Right kidney (tissue), 1 donor: ENCODE results near the gene SOD1.

ENCODE experiments used
- DNase-seq: peaks from one replicate; pipeline ENCODE4 v3.0.0-alpha.2; 2016

The SOD1 gene

GRCh38 chr21:31682620-31683019 is 23.1 kb downstream of the SOD1 start:
- no peak for DNase-seq

GRCh38 chr21:31683029-31683428 is 23.5 kb downstream of the SOD1 start:
- DNase-seq: no peak

- DNase-seq: no peak
Measured at GRCh38 chr21:31684918-31685317, 25.4 kb downstream of the SOD1 start.

GRCh38 chr21:31686272-31686915 is 26.9 kb downstream of the SOD1 start:
- DNase-seq: no peak

GRCh38 chr21:31687108-31687507 is 27.6 kb downstream of the SOD1 start:
- no peak for DNase-seq

- no peak for DNase-seq
Measured at GRCh38 chr21:31688603-31689368, 29.3 kb downstream of the SOD1 start.

GRCh38 chr21:31693222-31693621 is 33.7 kb downstream of the SOD1 start:
- no peak for DNase-seq

- DNase-seq: no peak
Measured at GRCh38 chr21:31696424-31696823, 36.9 kb downstream of the SOD1 start.

GRCh38 chr21:31698461-31698860 is 39.0 kb downstream of the SOD1 start:
- no peak for DNase-seq

GRCh38 chr21:31700040-31700439 is 40.5 kb downstream of the SOD1 start:
- no peak for DNase-seq

- DNase-seq: no peak
Measured at GRCh38 chr21:31706562-31706961, 47.1 kb downstream of the SOD1 start.

- DNase-seq: no peak
Measured at GRCh38 chr21:31707499-31707898, 48.0 kb downstream of the SOD1 start.

GRCh38 chr21:31708541-31708940 is 49.0 kb downstream of the SOD1 start:
- no peak for DNase-seq

GRCh38 chr21:31710586-31710985 is 51.1 kb downstream of the SOD1 start:
- no peak for DNase-seq

- DNase-seq: no peak
Measured at GRCh38 chr21:31711326-31711725, 51.8 kb downstream of the SOD1 start.

GRCh38 chr21:31711745-31712285 is 52.3 kb downstream of the SOD1 start:
- DNase-seq: no peak

- DNase-seq: no peak
Measured at GRCh38 chr21:31713115-31713514, 53.6 kb downstream of the SOD1 start.

- DNase-seq: no peak
Measured at GRCh38 chr21:31713973-31714740, 54.7 kb downstream of the SOD1 start.

- DNase-seq: no peak
Measured at GRCh38 chr21:31714741-31715365, 55.4 kb downstream of the SOD1 start.

- DNase-seq: no peak
Measured at GRCh38 chr21:31716106-31716505, 56.6 kb downstream of the SOD1 start.
